Cardiac fibroblast (primary cell): Measurements from ENCODE around the gene ZNF729.

Source experiments
- DNase-seq, 2 donors: peaks; one replicate each; pipeline versions ENCODE4 v3.0.0 to v3.0.0-alpha.2; 2010; ENCODE audit warnings: low read depth in 2 of 2
- H3K4me3 ChIP-seq, 2 donors: replicated peaks in 1 of 2; 1 replicate in 1 of 2; 2 replicates in 1 of 2; pipeline ENCODE4 v1.5.1; 2011; ENCODE audit warnings: low read depth in 2 of 2, low read length in 2 of 2, mild to moderate bottlenecking in 2 of 2, moderate library complexity in 1 of 2
- TF ChIP-seq, protein P1 (sequence below): IDR thresholded peaks from one replicate; pipeline ENCODE4 v1.5.1; 2011; ENCODE audit warnings: low read depth, mild to moderate bottlenecking, low read length, inconsistent platforms

ZNF729 gene

DNA sequence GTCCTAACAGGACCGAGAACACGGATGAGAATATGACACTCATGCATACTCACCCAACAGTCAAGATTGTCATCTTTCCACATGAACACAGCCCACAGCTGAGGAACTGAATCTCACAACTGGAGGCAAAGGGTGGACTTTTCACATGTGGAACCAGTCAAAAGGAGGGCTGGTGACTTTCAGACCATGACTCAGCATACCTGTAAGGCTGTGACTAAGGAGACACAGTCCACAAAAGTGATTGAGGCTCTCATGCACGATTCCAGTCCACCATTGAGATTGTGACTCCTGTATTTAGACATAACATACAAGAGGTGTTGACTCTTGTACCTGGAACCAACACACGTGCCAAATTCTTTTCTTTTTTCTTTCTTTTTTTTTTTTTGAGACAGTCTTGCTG is 40.0 kb downstream of the ZNF729 start:
- H3K4me3 ChIP-seq, result no peak overlapping the region
- DNase-seq, result no peak
- TF ChIP-seq, protein P1, sequence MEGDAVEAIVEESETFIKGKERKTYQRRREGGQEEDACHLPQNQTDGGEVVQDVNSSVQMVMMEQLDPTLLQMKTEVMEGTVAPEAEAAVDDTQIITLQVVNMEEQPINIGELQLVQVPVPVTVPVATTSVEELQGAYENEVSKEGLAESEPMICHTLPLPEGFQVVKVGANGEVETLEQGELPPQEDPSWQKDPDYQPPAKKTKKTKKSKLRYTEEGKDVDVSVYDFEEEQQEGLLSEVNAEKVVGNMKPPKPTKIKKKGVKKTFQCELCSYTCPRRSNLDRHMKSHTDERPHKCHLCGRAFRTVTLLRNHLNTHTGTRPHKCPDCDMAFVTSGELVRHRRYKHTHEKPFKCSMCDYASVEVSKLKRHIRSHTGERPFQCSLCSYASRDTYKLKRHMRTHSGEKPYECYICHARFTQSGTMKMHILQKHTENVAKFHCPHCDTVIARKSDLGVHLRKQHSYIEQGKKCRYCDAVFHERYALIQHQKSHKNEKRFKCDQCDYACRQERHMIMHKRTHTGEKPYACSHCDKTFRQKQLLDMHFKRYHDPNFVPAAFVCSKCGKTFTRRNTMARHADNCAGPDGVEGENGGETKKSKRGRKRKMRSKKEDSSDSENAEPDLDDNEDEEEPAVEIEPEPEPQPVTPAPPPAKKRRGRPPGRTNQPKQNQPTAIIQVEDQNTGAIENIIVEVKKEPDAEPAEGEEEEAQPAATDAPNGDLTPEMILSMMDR, result no peak

DNA sequence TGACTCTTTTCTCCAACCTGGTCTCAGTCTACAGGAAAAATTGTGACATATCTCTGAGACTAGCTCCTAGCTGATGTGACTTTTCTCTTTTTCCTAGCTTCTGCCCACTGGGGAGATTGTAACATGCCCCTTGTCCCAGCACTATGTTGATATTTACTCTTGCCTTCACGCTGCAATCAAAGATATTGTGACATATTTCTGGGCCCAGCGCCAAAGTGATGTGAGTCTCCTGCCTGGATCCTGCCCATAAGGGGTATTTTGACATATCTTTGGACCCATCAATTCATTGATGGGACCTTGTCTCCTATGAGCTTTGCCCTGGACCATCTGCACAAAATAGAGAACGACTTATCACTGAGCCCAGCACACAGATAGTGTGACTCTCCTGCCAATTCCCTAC is 41.1 kb downstream of the ZNF729 start:
- H3K4me3 ChIP-seq, result no peak overlapping the region
- DNase-seq, result no peak
- TF ChIP-seq, protein P1, result no peak

DNA sequence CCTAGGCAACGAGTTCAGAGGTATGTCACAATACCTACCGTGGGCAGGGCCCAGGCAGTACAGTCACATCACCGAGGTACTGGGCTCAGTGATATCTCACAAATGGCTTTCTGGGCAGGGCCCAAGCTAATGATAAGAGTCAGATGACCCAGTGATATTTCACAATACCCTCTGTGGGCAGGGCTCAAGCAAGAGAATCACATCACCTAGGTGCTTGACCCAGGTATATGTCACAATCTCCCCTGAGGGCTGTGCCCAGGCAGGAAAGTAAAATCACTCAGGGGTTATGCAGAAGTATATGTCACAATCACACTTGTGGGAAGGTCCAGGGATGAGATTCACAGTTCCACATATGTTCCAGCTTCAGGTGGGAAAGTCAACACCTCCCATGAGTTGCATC is 45.3 kb downstream of the ZNF729 start:
- TF ChIP-seq, protein P1, result no peak
- no peak overlapping the region for H3K4me3 ChIP-seq
- DNase-seq, result no peak

DNA sequence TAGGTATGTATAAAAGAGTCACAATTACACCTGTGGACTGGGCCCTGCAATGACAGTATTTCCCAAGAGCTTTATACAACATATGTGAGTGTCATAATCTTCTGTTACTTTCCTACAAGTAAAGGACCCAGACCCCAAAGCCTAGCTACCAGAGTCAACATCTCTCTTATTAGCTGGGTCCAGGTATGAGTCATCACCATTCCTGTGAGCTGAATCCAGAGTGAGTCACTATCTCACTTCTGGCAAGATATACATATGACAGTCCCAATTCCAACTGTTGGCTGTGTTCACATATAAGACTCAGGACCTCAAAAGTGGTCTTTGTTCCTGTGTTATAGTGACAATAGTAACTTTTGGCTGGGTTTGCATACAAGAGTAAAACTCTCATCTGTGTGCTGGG is 46.7 kb downstream of the ZNF729 start:
- peak in 1 of 2 donors; percentile 14 for DNase-seq
- H3K4me3 ChIP-seq, result no peak overlapping the region
- TF ChIP-seq, protein P1, result no peak

DNA sequence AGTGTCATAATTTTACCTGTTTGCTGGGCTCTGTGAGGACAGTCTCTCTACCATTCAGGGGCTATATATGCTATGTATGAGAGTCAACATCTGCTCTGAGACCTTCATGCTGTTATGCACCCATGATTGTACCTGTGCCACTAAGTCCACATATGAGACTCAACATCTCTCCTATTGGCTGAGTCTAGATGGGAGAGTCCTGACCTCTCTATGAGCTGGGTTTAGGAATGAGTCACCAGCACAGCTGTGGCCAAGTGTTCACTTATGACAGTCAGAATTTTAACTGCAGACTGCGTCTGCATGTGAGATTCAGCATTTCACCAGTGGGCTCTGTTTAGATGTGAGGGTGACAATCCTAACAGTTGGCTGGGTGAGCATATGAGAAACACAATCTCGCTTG is 49.5 kb downstream of the ZNF729 start:
- DNase-seq, result no peak
- TF ChIP-seq, protein P1, result no peak
- H3K4me3 ChIP-seq, result no peak overlapping the region

DNA sequence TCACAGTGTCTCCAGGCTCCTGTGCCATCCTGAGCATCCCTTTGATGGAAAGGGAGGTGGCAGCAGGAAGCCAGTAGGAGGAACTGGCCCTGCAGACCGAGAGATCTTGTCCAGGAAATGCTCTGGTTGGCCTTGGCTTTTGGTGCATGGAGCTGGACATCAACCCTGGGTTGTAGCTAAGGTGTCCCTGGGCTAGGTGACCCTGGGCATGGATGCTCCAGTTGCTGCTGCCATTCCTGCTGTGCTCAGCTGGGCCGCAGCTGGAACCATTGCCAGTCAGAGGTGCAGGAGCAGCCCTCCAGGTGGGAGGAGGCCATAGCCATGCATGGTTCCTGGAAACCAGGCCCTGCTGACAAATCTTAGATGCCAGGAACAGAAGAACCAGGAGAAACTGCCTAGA is 68.4 kb downstream of the ZNF729 start:
- H3K4me3 ChIP-seq, result no peak overlapping the region
- DNase-seq, result no peak
- TF ChIP-seq, protein P1, result no peak
